ENCODE data around the gene LRRN2.
A peak's percentile ranks its signal among the peaks of the same experiment; 100 is the strongest.
"Not testable (repeated sequence)": the region's sequence is repeated elsewhere in the genome, so short reads cannot be mapped to it uniquely, and the experiment has no call there.

Gene LRRN2

DNA sequence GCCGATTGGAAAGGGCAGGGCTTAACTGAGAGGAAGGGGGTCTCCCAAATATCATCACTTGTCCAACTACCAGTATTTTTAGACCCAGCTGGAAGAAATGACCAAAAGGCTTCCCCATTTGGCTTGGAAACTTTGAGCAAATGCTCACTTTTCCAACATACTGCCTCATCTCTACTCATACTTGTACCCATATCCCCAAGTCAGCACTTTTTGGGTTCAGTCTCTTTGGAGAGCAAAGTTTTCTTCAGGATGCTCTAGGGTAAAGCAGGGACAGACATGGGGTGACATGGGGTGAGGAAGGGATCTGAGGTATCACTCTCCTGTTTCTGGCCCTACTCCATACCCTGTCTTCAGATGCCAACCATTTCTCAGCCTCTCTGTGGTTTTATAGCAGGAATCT is 27.2 kb downstream of the LRRN2 start:
- DNase-seq: no peak

DNA sequence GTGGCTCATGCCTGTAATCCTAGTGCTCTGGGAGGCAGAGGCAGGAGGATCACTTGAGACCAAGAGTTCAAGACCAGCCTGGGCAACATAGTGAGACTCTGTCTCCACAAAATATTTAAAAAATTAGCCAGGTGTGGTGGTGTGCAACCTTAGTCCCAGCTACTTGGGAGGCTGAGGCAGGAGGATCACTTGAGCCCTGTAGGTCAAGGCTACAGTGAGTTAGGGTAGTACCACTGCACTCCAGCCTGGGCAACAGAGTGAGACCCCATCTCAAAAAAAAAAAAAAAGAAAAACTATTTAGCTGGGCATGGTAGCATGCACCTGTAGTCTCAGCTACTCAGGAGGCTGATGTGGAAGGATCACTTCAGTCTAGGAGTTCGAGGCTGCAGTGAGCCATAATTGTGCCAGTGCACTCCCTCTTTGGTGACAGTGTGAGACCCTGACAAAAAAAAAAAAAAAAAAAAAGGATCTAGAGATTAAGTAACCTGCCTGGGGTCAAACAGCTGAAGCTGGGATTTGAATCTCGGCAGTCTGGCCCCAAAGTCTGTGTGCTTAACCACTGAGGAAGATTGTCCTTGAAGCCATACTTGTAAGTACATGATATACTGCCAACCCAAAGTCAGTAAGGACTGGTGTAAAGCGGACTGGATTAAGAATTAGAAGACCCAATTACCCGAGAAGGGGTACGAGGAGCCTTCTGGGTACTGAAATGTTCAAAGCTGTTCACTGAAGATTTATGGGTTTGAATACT is 31.8 kb downstream of the LRRN2 start:
- DNase-seq: no peak

DNA sequence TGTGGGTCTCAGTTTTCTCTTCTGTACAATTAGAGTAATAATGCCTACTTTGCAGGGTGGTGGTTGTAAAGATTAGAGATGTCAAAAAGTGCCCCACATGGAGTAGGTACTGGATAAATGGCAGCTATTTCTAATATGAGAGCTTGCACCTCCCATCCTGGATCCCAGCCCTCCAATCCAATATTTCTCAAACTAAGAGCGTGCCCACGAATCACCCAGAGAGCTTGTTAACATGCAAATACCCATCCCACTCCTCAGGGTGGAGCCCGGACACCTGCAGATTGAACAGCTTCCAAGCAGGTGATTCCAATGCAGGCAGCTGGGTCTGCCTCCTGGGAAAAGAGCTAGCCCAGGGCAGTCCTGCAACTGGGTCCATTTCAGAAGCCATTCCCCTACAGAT is 33.0 kb downstream of the LRRN2 start:
- no peak for DNase-seq

DNA sequence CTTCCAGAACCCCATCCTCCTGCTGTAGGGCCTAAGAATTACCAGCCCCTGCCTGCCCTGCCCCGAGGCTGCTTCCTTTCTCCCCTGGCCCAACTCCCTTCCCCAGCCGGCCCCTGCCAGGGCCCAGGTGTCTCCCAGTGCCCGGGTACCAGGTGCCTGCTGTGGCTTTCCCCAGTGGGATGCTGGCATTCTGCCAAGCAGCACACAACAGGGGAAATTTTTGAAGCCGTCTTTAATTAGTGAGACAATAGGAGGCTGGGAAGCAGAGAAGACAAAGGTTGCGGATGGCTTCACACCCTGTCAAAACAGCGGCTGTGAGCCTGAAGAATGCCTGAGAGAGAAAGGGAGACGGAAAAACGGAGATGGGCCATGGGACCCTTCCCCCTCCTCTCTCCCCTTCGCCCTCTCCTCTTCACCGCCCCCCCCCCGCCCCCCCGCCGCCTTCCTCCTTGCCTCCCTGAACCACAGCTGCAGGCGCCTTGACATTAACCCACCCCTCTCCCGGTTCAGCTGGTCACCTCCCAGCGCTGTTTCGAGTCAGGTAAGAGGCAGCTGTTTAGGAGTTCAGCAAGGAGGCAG is 33.6 kb downstream of the LRRN2 start:
- DNase-seq: no peak

DNA sequence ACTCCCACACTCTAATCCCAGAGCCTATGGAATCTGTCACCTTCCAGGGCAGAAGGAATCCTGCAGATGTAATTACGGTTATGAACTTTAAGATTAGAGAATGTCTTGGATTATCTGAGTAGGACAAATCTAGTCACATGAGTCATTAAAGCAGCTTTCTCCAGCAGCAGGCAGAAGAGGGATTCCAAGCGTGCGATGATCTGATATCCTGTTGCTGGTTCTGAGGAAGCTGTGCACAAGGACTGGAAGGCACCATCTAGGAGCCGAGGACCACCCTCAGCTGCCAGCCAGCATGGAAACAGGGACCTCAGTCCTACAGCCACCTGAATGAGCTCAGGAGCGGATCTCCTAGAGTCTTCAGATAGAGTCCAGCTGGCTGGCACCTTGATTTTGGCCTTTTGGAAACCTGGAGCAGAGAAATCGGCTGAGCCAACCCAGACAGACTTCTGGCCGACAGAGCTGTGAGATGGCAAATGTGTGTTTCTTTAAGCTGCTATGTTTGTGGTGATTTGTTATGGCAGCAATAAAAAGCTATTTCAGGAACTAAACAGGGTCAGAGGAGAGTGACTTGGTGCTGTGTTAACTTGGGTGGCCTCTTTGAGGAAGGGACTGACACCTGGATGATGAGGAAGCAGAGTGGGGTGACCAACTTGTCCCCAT is 34.5 kb downstream of the LRRN2 start:
- DNase-seq: no peak

DNA sequence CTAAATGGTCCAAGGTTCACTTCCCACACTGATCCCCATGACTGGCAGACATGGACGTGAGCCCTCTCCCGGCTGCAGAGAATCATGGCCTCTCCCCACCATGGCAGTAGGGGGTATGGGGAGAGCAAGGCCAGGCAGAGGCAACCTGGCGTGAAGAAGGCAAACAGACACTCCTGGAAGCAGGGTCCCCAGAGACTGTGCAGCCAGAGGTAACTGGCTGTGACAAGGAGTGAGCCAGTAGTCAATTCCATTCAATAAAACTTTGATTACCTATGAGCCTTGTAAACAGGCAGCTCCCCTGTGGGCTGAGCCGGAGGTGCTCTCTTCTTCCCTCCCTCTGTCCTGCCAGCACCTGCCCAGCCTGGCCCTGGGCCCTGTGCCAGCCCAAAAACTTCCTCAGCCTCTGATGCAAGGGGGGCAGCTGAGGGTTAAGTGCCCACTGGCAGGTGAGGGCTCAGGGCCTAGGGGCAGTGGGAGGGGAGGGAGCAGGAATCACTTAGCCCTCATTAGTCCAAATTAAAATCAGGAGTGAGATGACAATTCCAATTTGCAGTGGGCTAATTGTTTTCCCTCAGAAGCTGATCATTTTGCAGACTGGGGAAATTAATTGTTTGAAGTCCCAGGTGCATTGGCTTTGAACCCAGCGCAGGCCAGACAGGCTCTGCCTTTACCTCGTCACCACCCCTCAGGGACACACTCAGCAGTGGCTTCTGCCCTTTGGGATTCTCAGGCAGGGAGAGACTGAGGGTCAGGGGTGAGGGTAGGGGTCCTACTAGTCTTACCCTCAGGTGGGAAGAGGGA is 35.6 kb downstream of the LRRN2 start:
- DNase-seq: no peak

DNA sequence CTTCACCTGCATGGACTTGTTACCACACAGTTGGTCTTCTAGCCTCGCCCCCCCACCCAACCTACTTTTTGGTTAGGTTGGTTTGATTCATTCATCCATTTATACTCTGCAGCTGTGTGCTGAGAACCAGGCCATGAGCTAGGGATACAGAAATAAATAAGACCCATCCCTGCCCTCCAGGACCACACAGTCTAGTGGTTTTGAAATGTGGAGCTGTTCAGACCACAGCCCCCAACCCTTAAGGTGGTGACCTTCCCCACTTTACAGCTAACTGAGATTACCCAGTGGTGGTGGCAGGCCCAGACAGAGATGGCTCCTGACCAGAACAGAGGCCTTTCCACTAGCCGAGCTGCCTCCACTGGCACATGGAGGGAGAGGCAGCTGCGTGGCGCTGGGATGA is 37.0 kb downstream of the LRRN2 start:
- no peak for DNase-seq

DNA sequence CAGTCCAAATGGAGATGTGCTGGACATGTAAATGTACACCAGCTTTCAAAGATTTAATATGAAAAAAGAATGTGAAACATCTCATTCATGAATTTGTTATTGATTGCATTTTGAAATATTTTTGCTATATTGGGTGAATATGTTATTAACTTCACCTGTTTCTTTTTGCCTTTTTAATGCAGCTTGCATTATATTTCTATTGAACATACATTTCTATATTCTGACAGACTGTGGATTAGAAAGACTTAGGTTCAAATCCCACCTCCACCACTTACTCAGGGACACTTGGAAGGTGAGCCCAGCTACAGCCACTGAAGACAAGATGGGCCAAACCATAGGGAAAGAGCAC is 37.8 kb downstream of the LRRN2 start:
- no peak for DNase-seq

DNA sequence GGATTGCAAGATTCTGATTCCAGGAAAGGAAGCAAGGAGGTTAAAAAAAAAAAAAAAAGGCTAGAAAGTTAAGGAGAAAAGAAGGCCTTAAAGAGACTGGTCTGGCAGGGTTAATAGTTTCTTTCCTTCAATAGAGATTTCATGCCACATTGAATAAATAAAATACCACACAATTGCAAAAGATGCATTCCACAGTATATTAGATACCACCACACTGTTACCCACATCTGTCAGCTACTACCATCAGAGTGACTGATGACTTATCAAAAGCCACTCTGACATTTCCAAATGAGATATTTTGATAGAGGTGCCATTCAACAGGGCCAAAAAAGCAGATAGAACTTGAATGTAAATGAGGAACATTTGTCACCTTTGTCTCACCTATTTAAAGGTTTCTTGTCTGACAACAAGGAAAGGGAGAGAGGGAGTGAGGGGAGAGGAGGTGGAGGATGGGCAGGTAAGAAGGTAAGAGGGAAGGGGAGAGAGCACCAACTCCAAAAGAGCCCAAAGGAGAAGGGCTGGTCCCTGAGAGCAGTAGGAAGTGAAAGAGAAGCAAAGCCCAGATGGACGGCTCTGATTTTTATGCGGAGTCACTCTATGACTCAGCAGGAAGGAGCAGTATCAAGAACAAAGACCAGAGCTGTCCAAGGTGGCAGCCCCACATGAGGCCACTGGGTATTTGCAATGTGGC is 38.3 kb downstream of the LRRN2 start:
- DNase-seq: peak; percentile 23

DNA sequence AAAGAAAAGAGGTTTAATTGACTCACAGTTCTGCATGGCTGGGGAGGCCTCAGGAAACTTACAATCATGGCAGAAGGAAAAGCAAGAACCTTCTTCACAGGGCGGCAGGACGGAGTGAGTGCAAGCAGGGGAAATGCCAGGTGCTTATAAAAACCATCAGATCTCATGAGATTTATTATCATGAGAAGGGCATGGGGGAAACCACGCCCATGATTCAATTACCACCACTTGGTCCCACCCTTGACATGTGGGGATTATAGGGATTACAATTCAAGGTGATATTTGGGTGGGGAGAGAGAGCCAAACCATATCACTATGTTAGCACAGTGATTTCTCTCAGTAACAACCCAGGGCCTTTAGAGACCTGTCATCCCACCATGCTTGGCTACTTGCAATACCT is 39.9 kb downstream of the LRRN2 start:
- DNase-seq: no peak

DNA sequence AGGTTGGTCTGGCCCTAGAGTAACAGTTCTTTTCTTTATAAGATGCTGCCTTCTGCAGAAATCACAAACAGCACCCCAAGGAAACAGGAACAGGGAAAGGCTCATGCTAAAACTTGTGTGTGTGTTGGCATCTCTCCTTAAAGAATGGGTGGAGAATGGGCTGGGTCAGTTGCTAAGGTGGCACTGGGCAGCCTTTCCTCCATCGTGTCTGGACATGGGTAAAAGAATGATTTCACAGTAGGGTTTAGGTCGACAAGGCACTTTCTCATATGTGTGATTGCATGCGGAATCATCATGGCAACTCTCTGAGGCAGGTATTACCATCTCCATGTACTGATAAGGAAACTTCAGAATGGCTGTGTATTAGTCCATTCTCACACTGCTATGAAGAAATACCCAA is 40.3 kb downstream of the LRRN2 start:
- DNase-seq: no peak

DNA sequence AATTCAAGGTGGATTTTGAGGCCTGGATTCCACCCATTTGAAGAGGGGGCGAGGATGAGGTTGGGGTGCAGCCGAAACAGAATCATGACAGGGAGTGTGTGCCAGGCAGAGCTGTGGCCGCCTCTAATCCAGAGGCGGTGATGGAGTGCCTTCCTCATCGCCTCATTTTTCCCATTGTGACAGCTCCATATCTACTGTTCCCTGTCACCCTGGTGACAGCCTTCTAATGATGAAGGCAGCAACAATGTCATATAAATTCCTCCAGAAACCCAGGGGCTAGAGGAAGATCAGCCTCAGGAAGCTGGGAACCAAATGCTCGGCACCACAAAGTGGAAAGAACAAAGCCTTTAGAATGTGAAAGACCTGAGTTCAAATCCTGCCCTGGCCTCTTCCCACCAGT is 42.0 kb downstream of the LRRN2 start:
- no peak for DNase-seq

DNA sequence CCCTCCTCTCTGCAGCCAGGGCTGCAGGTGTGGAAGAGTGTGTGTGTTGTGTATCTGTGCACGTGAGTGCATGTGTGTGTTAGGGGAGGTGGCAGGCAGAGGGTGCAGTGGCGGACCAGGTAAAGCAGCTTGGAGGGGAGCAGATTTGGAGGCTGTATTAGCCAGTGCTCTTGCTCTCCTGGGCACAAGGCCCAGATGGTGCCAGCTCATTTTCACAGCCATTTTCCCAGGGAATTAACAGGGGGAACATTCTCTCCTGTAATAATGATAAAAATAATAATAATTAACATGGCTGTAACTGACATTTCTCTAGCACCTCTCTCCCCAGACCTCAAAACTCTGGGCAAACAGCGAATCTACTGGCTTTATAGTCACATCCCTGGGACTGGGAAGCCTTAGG is 43.6 kb downstream of the LRRN2 start:
- no peak for DNase-seq

DNA sequence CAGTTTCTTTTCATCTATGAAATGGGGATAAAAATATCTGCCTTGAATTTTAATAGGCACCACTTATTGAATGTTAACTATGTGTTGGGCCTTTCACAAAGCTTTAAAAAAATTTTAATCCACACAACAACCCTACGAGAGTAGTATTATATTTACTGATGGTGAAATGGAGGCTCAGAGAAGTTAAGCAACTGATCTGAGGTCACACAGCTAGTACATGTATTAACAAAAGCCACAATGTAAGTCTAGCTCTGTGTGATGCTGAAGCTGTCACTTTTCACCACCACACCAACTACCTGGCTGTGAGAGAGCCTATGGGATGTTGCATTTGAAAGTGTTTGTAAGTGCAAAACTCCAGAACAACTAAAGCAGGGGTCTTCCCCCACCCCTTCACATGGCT is 44.1 kb downstream of the LRRN2 start:
- no peak for DNase-seq

DNA sequence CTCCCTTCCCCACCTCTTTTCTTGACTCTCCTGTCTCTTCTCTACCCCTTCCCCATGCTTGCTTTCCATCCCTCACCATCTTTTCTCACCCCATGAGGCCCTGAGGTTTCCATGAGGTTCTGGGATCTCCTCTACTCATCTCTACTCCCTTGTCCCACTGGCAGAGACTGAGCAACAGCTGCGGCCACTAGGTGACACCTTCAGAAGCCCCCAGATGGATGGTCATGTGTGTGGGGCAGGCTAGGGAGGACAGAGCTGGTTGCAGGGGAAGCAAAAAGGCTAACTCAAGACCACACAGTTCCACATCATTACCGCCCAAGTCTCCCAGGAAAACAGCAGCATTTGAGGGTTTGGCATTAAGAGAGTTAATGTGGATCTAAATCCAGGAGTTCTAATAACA is 45.0 kb downstream of the LRRN2 start:
- DNase-seq: no peak

DNA sequence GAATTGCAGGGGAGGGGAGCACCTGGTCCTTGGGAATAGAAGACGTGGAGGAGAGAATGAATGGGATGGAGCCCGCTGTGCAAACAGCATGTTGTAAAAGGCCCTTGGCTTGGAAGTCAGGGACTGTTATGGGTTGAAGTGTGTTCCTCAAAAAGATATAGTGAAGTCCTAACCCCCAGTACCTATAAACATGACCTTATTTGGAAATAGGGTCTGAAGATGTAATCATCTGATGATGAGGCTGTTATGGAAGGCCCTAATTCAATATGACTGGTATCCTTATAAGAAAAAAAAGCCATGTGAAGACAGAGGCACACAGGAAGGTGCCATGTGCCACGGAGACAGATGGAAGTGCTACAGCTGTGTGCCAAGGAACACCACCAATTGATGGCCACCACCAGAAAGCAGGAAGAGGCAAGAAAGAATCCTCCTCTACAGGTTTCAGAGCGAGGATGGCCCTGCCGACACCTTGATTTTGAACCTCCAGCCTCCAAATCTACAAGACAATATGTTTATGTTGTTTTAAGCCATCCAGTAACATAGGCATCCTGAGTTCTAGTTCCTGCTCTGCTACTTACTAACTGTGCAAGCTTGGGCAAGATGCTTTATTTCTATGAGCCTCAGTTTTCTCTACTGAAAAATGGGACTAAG is 51.2 kb downstream of the LRRN2 start:
- no peak for DNase-seq

DNA sequence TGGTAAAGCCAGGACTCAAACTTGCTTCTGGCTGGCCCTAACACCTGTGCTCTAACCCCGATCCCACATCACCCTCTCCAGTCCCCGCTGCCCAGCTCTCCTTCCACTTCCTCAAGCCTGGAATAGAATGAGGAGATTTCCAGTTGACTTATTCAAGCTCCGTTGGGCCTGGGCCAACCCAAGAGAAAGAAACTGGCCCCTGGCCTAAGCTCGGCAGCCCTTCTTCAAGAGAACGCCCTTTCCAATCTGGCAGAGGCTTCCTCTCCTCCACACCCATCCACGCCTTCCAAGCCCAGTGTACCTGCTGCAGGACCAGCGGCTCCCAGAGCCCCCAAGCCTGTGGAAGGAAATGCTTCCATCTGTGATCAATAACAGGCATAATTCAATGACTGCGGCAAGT is 51.9 kb downstream of the LRRN2 start:
- no peak for DNase-seq

DNA sequence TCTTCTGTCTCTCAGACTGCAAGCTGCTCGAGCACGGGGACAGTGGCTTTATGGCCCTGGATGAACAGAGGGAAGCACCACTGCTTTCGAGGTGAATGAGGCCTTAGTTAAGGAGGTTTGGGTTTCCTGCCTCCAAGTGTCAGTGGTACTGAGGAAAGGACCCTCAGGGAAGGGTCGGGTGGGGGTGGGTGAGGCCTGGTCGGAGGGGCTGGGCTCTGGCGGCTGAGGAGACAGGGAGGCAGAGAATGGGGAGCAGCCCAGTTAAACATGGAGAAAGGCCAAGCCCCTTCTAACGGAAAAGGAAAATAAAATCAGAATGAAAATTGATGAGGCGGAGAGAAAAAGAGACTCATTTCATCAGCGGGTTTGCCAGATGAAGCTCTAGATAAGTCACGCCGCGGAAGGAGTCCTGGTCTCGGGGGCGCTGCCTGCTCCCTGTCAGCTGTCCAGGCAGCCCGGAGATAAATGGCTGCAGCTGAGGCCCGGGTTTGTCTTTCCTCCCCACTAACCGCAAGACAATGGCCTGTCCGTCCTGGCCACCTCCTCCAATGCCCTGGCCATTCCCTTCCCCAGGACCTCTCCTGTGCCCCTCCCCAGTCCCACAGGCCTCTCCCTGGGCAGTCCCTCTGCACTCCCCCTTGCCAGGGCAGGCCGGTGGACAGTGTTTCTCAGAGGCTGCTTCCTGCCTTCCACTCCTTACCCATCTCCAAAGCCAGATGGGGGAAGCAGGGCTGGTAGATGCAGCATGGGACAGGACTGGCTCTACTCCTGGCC is 55.2 kb downstream of the LRRN2 start:
- DNase-seq: no peak

DNA sequence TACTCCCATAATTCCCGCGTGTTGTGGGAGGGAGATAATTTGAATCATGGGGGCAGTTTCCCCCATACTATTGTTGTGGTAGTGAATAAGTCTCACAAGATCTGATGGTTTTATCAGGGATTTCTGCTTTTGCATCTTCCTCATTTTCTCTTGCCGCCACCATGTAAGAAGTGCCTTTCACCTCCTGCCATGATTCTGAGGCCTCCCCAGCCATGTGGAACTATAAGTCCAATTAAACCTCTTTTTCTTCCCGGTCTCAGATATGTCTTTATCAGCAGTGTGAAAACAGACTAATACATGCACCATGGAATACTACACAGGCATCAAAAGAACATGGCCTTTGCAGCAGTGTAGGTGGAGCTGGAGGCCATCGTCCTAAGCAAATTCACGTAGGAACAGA is 56.1 kb downstream of the LRRN2 start:
- DNase-seq: not testable (repeated sequence)

DNA sequence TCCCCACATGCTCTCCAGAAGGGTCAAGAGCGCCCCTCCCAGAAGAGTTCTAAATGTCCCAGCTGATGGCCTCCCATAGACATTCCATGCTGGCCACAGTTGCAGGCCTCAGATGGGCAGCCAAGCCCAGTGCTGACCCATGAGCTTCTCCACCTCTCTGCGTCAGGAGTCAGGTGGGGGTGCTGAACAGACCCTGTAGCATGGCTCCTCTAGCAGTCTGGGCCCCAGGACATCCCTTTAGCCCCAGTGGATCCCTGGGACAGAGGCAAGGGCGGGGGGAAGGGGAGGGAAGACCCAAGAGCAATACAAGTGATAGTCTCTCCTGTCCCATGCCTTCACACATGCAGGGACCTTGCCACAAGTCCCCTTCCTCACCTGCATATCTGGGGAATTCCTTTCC is 56.7 kb downstream of the LRRN2 start:
- DNase-seq: no peak

DNA sequence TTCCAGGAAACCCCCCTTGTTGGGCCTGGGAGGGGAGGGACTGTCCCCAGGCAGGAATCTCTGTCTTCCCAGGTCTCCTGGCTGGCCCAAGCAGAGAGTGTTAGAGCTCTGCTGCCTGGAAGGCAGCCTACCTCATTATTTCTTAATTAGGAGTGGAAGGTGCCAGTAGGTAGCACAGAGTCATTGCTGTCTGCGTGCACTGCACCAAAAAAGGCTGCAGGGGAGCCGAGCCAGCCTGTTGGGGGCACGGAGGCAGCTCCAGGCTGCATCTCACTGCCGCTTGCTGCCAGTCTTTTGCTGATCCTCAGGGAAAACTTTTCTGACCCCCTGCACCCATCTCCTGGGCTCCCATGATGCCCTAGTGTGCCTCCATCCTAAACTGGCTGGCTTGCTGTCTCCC is 58.1 kb downstream of the LRRN2 start:
- DNase-seq: no peak

DNA sequence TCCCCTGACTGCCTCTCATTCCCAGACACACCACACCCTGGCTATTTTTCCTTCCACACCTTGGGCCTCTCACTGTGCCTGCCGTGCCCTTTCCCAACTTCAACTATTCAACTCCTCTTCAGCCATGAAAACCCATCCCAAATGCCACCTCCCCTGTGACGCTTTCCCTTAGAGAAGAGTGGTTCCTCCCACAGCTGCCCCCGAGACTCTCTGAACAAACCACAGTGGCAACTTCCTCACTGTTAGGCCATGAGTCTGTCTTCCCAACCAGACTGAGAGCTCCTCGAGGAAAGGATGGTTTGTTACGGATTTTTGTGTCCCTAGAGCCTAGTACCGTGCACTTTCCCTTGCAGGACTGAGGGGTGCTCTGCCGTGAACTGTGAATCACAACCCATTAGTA is 59.2 kb downstream of the LRRN2 start:
- no peak for DNase-seq
